ENCODE measurements around the gene SNRNP25. TPM values are rescaled to one million over a fixed set of nuclear protein-coding genes. Genes with fewer than 3 reads are reported as not detected.

SNRNP25 gene
- total RNA-seq, 5 donors from 2014 or later (not counting 1 experiment from before 2014, with no cell fraction given) = 6.8 to 11.4 (median 9.0) TPM

GRCh38 chr16:71540-72401, 18.1 kb downstream of the SNRNP25 start:
- Histone ChIP-seq H3K27ac (ENCODE audit: low read length) (no peak overlapping the region), H3K9me3 (no peaks in the 10 kb centered on the region), H3K4me1 (ENCODE audit: control insufficient read depth in 1 of 2, extremely low read depth in 1 of 2, insufficient read depth in 2 of 2, low read length in 2 of 2) (peaks cover 6 to 22% of the 10 kb centered on the region in 2 experiments), H3K36me3 (ENCODE audit: control insufficient read depth in 2 of 2, extremely low read depth in 1 of 2, insufficient read depth in 1 of 2, low read length in 1 of 2) (no peaks in the 10 kb centered on the region), H3K27me3 (replicated peaks in 1 of 2; ENCODE audit: control insufficient read depth in 2 of 2, extremely low read depth in 1 of 2, insufficient read depth in 2 of 2, low read length in 1 of 2) (peaks cover 0 to 78% of the 10 kb centered on the region in 2 experiments), H3K4me3 (ENCODE audit: control insufficient read depth in 1 of 2, extremely low read depth in 1 of 2, low read length in 1 of 2) (no peak overlapping the region)
- Mint-ChIP-seq H3K27me3 (peaks cover 8 to 37% of the 10 kb centered on the region in 2 donors), H3K4me3 (peak overlapping the region in 1 of 3 donors; percentile 19), H3K27ac (no peak overlapping the region), H3K9me3 (no peaks in the 10 kb centered on the region), H3K4me1 (peaks cover 12 to 17% (median 15%) of the 10 kb centered on the region in 3 donors), H3K36me3 (no peaks in the 10 kb centered on the region)
- 18% methylated on average over 43 of the region's 57 CpGs for WGBS (ENCODE audit: insufficient coverage)
- ATAC-seq (replicated peaks in 1 of 4) (no peak), DNase-seq (no peak)
- POLR2A ChIA-PET = no interaction called here
- CTCF ChIA-PET = no interaction called here

- Mint-ChIP-seq H3K27me3 (peaks cover 8 to 33% of the 10 kb centered on the region in 2 donors), H3K36me3 (no peaks in the 10 kb centered on the region), H3K27ac (no peak within 1 kb of the TSS), H3K4me1 (peaks cover 19 to 24% (median 21%) of the 10 kb centered on the region in 3 donors), H3K4me3 (peak within 1 kb of the TSS; percentile 17 to 56 (median 32)), H3K9me3 (no peaks in the 10 kb centered on the region)
- DNase-seq = no peak
- CTCF ChIA-PET = interaction anchor here (0.6 kb wide), 2 partner anchors 18 to 166 kb away, joined by 3 to 6 read pairs; no protein-coding TSS in a partner anchor
- peak in 2 of 4 experiments; percentile 22 to 26 for ATAC-seq (replicated peaks in 1 of 4)
- H3K36me3 ChIP-seq (ENCODE audit: control insufficient read depth in 2 of 2, extremely low read depth in 1 of 2, insufficient read depth in 1 of 2, low read length in 1 of 2) = no peaks in the 10 kb centered on the region
- H3K9me3 ChIP-seq = no peaks in the 10 kb centered on the region
- 24% methylated on average over 54 of the region's 62 CpGs for WGBS (ENCODE audit: insufficient coverage)
- H3K27ac ChIP-seq (ENCODE audit: low read length) = no peak within 1 kb of the TSS
- H3K4me3 ChIP-seq (ENCODE audit: control insufficient read depth in 1 of 2, extremely low read depth in 1 of 2, low read length in 1 of 2) = no peak within 1 kb of the TSS
- peaks cover 0 to 68% of the 10 kb centered on the region in 2 experiments for H3K27me3 ChIP-seq (replicated peaks in 1 of 2; ENCODE audit: control insufficient read depth in 2 of 2, extremely low read depth in 1 of 2, insufficient read depth in 2 of 2, low read length in 1 of 2)
- POLR2A ChIA-PET = no interaction called here
- H3K4me1 ChIP-seq (ENCODE audit: control insufficient read depth in 1 of 2, extremely low read depth in 1 of 2, insufficient read depth in 2 of 2, low read length in 2 of 2) = peaks cover 14 to 32% of the 10 kb centered on the region in 2 experiments
Measured at GRCh38 chr16:72561-73548, 19.2 kb downstream of the SNRNP25 start, which contains the start of gene RHBDF1. RHBDF1 (minus strand) TSS chr16:72631; CDS start chr16:65015, 7,616 bp downstream.

- DNase-seq = no peak
- CTCF ChIA-PET = no interaction called here
- POLR2A ChIA-PET = interaction anchor here in 1 of 2 donors (0.6 kb wide), 1 partner anchor 13 kb away, joined by 3 read pairs; no protein-coding TSS in a partner anchor
- H3K4me3 ChIP-seq (ENCODE audit: control insufficient read depth in 1 of 2, extremely low read depth in 1 of 2, low read length in 1 of 2) = no peak overlapping the region
- ATAC-seq (replicated peaks in 1 of 4) = no peak
- no peaks in the 10 kb centered on the region for H3K36me3 ChIP-seq (ENCODE audit: control insufficient read depth in 2 of 2, extremely low read depth in 1 of 2, insufficient read depth in 1 of 2, low read length in 1 of 2)
- peaks cover 19 to 40% of the 10 kb centered on the region in 2 experiments for H3K4me1 ChIP-seq (ENCODE audit: control insufficient read depth in 1 of 2, extremely low read depth in 1 of 2, insufficient read depth in 2 of 2, low read length in 2 of 2)
- peaks cover 0 to 58% of the 10 kb centered on the region in 2 experiments for H3K27me3 ChIP-seq (replicated peaks in 1 of 2; ENCODE audit: control insufficient read depth in 2 of 2, extremely low read depth in 1 of 2, insufficient read depth in 2 of 2, low read length in 1 of 2)
- no peak overlapping the region for H3K4me3 Mint-ChIP-seq
- H3K9me3 ChIP-seq = no peaks in the 10 kb centered on the region
- no peaks in the 10 kb centered on the region for H3K36me3 Mint-ChIP-seq
- WGBS (ENCODE audit: insufficient coverage) = 82% methylated on average over 12 of the region's 12 CpGs
- H3K4me1 Mint-ChIP-seq = peaks cover 25 to 32% (median 30%) of the 10 kb centered on the region in 3 donors
- H3K27ac Mint-ChIP-seq = no peak overlapping the region
- H3K9me3 Mint-ChIP-seq = no peaks in the 10 kb centered on the region
- no peak overlapping the region for H3K27ac ChIP-seq (ENCODE audit: low read length)
- H3K27me3 Mint-ChIP-seq = peaks cover 8 to 33% of the 10 kb centered on the region in 2 donors
Measured at GRCh38 chr16:74051-74746, 20.6 kb downstream of the SNRNP25 start.

- 91% methylated on average over 10 of the region's 16 CpGs for WGBS (ENCODE audit: insufficient coverage)
- CTCF ChIA-PET = interaction anchor here in 1 of 2 donors (1.0 to 1.1 kb wide), 2 partner anchors 22 to 288 kb away, joined by 4 read pairs; no protein-coding TSS in a partner anchor
- H3K4me3 ChIP-seq (ENCODE audit: control insufficient read depth in 1 of 2, extremely low read depth in 1 of 2, low read length in 1 of 2) = no peak overlapping the region
- POLR2A ChIA-PET = interaction anchor here in 1 of 2 donors (0.6 kb wide), 1 partner anchor 12 kb away, joined by 3 read pairs; no protein-coding TSS in a partner anchor
- DNase-seq = no peak
- Mint-ChIP-seq H3K4me1 (peaks cover 27 to 38% (median 30%) of the 10 kb centered on the region in 3 donors), H3K4me3 (no peak overlapping the region), H3K9me3 (no peaks in the 10 kb centered on the region), H3K36me3 (no peaks in the 10 kb centered on the region), H3K27ac (no peak overlapping the region), H3K27me3 (peaks cover 8 to 29% of the 10 kb centered on the region in 2 donors)
- H3K9me3 ChIP-seq = no peaks in the 10 kb centered on the region
- no peak for ATAC-seq (replicated peaks in 1 of 4)
- peaks cover 0 to 3% of the 10 kb centered on the region in 2 donors for H3K36me3 ChIP-seq (ENCODE audit: control insufficient read depth in 2 of 2, extremely low read depth in 1 of 2, insufficient read depth in 1 of 2, low read length in 1 of 2)
- H3K4me1 ChIP-seq (ENCODE audit: control insufficient read depth in 1 of 2, extremely low read depth in 1 of 2, insufficient read depth in 2 of 2, low read length in 2 of 2) = peaks cover 19 to 42% of the 10 kb centered on the region in 2 experiments
- H3K27ac ChIP-seq (ENCODE audit: low read length) = no peak overlapping the region
- H3K27me3 ChIP-seq (replicated peaks in 1 of 2; ENCODE audit: control insufficient read depth in 2 of 2, extremely low read depth in 1 of 2, insufficient read depth in 2 of 2, low read length in 1 of 2) = peaks cover 0 to 55% of the 10 kb centered on the region in 2 experiments
Measured at GRCh38 chr16:74747-75334, 21.2 kb downstream of the SNRNP25 start.

- CTCF ChIA-PET = interaction anchor here in 1 of 2 donors (1.0 to 1.1 kb wide), 3 partner anchors 21 to 287 kb away, joined by 3 to 4 read pairs (median 4); no protein-coding TSS in a partner anchor
- H3K9me3 Mint-ChIP-seq = no peaks in the 10 kb centered on the region
- no peak overlapping the region for H3K27ac Mint-ChIP-seq
- Histone ChIP-seq H3K9me3 (no peaks in the 10 kb centered on the region), H3K27ac (ENCODE audit: low read length) (no peak overlapping the region), H3K27me3 (replicated peaks in 1 of 2; ENCODE audit: control insufficient read depth in 2 of 2, extremely low read depth in 1 of 2, insufficient read depth in 2 of 2, low read length in 1 of 2) (peaks cover 0 to 45% of the 10 kb centered on the region in 2 experiments), H3K4me3 (ENCODE audit: control insufficient read depth in 1 of 2, extremely low read depth in 1 of 2, low read length in 1 of 2) (no peak overlapping the region), H3K4me1 (ENCODE audit: control insufficient read depth in 1 of 2, extremely low read depth in 1 of 2, insufficient read depth in 2 of 2, low read length in 2 of 2) (peaks cover 19 to 42% of the 10 kb centered on the region in 2 experiments), H3K36me3 (ENCODE audit: control insufficient read depth in 2 of 2, extremely low read depth in 1 of 2, insufficient read depth in 1 of 2, low read length in 1 of 2) (peaks cover 0 to 3% of the 10 kb centered on the region in 2 donors)
- 70% methylated on average over 3 of the region's 11 CpGs for WGBS (ENCODE audit: insufficient coverage)
- peaks cover 27 to 37% (median 30%) of the 10 kb centered on the region in 3 donors for H3K4me1 Mint-ChIP-seq
- no peaks in the 10 kb centered on the region for H3K36me3 Mint-ChIP-seq
- peak overlapping the region; percentile 63 to 83 (median 77) for H3K4me3 Mint-ChIP-seq
- no peak for ATAC-seq (replicated peaks in 1 of 4)
- POLR2A ChIA-PET = no interaction called here
- peaks cover 5 to 19% of the 10 kb centered on the region in 2 donors for H3K27me3 Mint-ChIP-seq
- DNase-seq = peak in 2 of 35 experiments; percentile 18 to 22
Measured at GRCh38 chr16:75580-76501, 22.2 kb downstream of the SNRNP25 start.
